Mesendoderm (in vitro differentiated cells): Measurements from ENCODE around the gene ZC3H10.
A peak's percentile ranks its signal among the peaks of the same experiment; 100 is the strongest.

Experiments used
- DNase-seq: peaks from one replicate; pipeline ENCODE4 v3.0.0; 2013
- H2AK5ac ChIP-seq: 2 replicates; pipeline ENCODE4 v1.6.1; 2013; ENCODE audit warnings: low read length, inconsistent platforms
- H2BK120ac ChIP-seq: 2 replicates; pipeline ENCODE4 v1.6.1; 2013; ENCODE audit warnings: low read depth, mild to moderate bottlenecking, low read length, moderate library complexity, mixed read lengths
- H2BK15ac ChIP-seq: replicated peaks from 2 replicates; pipeline ENCODE4 v1.6.1; 2013; ENCODE audit warnings: low read depth, mild to moderate bottlenecking, moderate library complexity
- H2BK5ac ChIP-seq: 2 replicates; pipeline ENCODE4 v1.6.1; 2013; ENCODE audit warnings: low read length, inconsistent platforms
- H3K18ac ChIP-seq: 2 replicates; pipeline ENCODE4 v1.6.1; 2013; ENCODE audit warnings: mild to moderate bottlenecking, low read length, mixed read lengths
- H3K23ac ChIP-seq: one replicate; pipeline ENCODE4 v1.6.1; 2013; ENCODE audit warnings: low read length
- H3K27ac ChIP-seq: 2 replicates; pipeline ENCODE4 v1.5.1; 2013; ENCODE audit warnings: low read depth, mild to moderate bottlenecking, inconsistent platforms, low read length, moderate library complexity
- H3K27me3 ChIP-seq: 2 replicates; pipeline ENCODE4 v1.6.1; 2013; ENCODE audit warnings: low read length, control low read depth, mild to moderate bottlenecking, inconsistent platforms; ENCODE audit not compliant: insufficient read depth, poor library complexity
- H3K36me3 ChIP-seq: 2 replicates; pipeline ENCODE4 v1.6.1; 2013; ENCODE audit warnings: low read length, inconsistent platforms; ENCODE audit not compliant: control insufficient read depth, insufficient read depth
- H3K4ac ChIP-seq: one replicate; pipeline ENCODE4 v1.6.1; 2013; ENCODE audit warnings: low read depth, mild to moderate bottlenecking, low read length, moderate library complexity
- H3K4me1 ChIP-seq: 2 replicates; pipeline ENCODE4 v1.6.1; 2013; ENCODE audit warnings: low read depth, low read length, inconsistent platforms; ENCODE audit not compliant: control insufficient read depth
- H3K4me2 ChIP-seq: 2 replicates; pipeline ENCODE4 v1.6.1; 2013; ENCODE audit warnings: low read length
- H3K4me3 ChIP-seq: 2 replicates; pipeline ENCODE4 v1.5.1; 2013; ENCODE audit warnings: mild to moderate bottlenecking, low read length
- H3K56ac ChIP-seq: one replicate; pipeline ENCODE4 v1.6.1; 2013; ENCODE audit warnings: low read length
- H3K79me1 ChIP-seq: 2 replicates; pipeline ENCODE4 v1.6.1; 2013; ENCODE audit warnings: low read length, inconsistent platforms
- H3K79me2 ChIP-seq: 2 replicates; pipeline ENCODE4 v1.6.1; 2013; ENCODE audit warnings: mild to moderate bottlenecking, low read length; ENCODE audit not compliant: control insufficient read depth, insufficient read depth
- H3K9ac ChIP-seq: 2 replicates; pipeline ENCODE4 v1.6.1; 2013; ENCODE audit warnings: low read length, inconsistent platforms
- H4K5ac ChIP-seq: one replicate; pipeline ENCODE4 v1.6.1; 2013; ENCODE audit warnings: low read length
- H4K8ac ChIP-seq: one replicate; pipeline ENCODE4 v1.6.1; 2013; ENCODE audit warnings: low read depth, mild to moderate bottlenecking, control low read depth, low read length, moderate library complexity
- WGBS: extraction: QIAGEN DNeasy Blood & Tissue Kit; methylation state at CpG from one replicate; pipeline ENCODE4 v1.1.7; 2013; ENCODE audit warnings: low lambda C conversion rate, missing lambda C conversion rate; ENCODE audit not compliant: insufficient coverage; ENCODE audit errors: extremely low coverage; 5-methylcytosine and 5-hydroxymethylcytosine counted together

The ZC3H10 gene

GRCh38 chr12:56129942-56130495, 12.0 kb downstream of the ZC3H10 start:
- Histone ChIP-seq H3K4me1 (peaks cover 8% of the 10 kb centered on the region), H3K36me3 (peaks cover 9% of the 10 kb centered on the region), H3K18ac (no peak overlapping the region), H4K8ac (no peak overlapping the region), H2BK120ac (no peak overlapping the region), H2BK5ac (no peak overlapping the region), H3K79me1 (peaks cover 10% of the 10 kb centered on the region), H2AK5ac (no peak overlapping the region), H2BK15ac (no peak overlapping the region), H3K4me2 (no peak overlapping the region), H3K79me2 (peaks cover 4% of the 10 kb centered on the region), H3K4ac (no peak overlapping the region), H3K9ac (peak overlapping the region; percentile 72), H3K27me3 (no peaks in the 10 kb centered on the region), H4K5ac (no peak overlapping the region), H3K23ac (no peak overlapping the region), H3K56ac (peak overlapping the region; percentile 86), H3K27ac (no peak overlapping the region), H3K4me3 (no peak overlapping the region)
- no CpG with 5 or more reads among the region's 22 CpGs for WGBS
- no peak for DNase-seq

GRCh38 chr12:56130876-56131275, 12.8 kb downstream of the ZC3H10 start:
- no peak overlapping the region for H3K4me3 ChIP-seq
- DNase-seq: no peak

GRCh38 chr12:56134897-56135296, 16.8 kb downstream of the ZC3H10 start:
- Histone ChIP-seq H2BK120ac (no peak overlapping the region), H4K5ac (no peak overlapping the region), H3K27me3 (no peaks in the 10 kb centered on the region), H2AK5ac (no peak overlapping the region), H2BK15ac (no peak overlapping the region), H3K4me3 (no peak overlapping the region), H3K27ac (no peak overlapping the region), H3K79me2 (no peaks in the 10 kb centered on the region), H3K9ac (no peak overlapping the region), H3K4me1 (no peaks in the 10 kb centered on the region), H3K79me1 (peaks cover 4% of the 10 kb centered on the region), H3K4me2 (no peak overlapping the region), H3K56ac (no peak overlapping the region), H3K23ac (no peak overlapping the region), H4K8ac (no peak overlapping the region), H3K36me3 (peaks cover 21% of the 10 kb centered on the region), H2BK5ac (no peak overlapping the region), H3K4ac (no peak overlapping the region), H3K18ac (no peak overlapping the region)
- no CpG with 5 or more reads among the region's 6 CpGs for WGBS
- no peak for DNase-seq

More at GRCh38 chr12:56130876-56131275, 12.8 kb downstream of the ZC3H10 start:
- H2AK5ac ChIP-seq: no peak overlapping the region
- WGBS: no CpG with 5 or more reads among the region's 4 CpGs
- H3K4ac ChIP-seq: no peak overlapping the region
- H3K27ac ChIP-seq: no peak overlapping the region
- no peak overlapping the region for H2BK15ac ChIP-seq
- peaks cover 4% of the 10 kb centered on the region for H3K79me2 ChIP-seq
- H3K18ac ChIP-seq: no peak overlapping the region
- H3K56ac ChIP-seq: no peak overlapping the region
- H3K36me3 ChIP-seq: peaks cover 9% of the 10 kb centered on the region
- no peaks in the 10 kb centered on the region for H3K27me3 ChIP-seq
- no peak overlapping the region for H4K5ac ChIP-seq
- no peak overlapping the region for H2BK120ac ChIP-seq
- no peak overlapping the region for H2BK5ac ChIP-seq
- peaks cover 8% of the 10 kb centered on the region for H3K4me1 ChIP-seq
- H3K23ac ChIP-seq: no peak overlapping the region
- H4K8ac ChIP-seq: no peak overlapping the region
- no peak overlapping the region for H3K9ac ChIP-seq
- H3K79me1 ChIP-seq: peaks cover 10% of the 10 kb centered on the region
- no peak overlapping the region for H3K4me2 ChIP-seq

GRCh38 chr12:56137853-56138571, 19.9 kb downstream of the ZC3H10 start:
- Histone ChIP-seq H2BK5ac (no peak overlapping the region), H3K27me3 (no peaks in the 10 kb centered on the region), H3K4ac (no peak overlapping the region), H2AK5ac (no peak overlapping the region), H3K4me3 (no peak overlapping the region), H3K36me3 (peaks cover 26% of the 10 kb centered on the region), H3K56ac (no peak overlapping the region), H4K5ac (no peak overlapping the region), H3K4me2 (no peak overlapping the region), H3K79me1 (no peaks in the 10 kb centered on the region), H3K18ac (no peak overlapping the region), H3K23ac (no peak overlapping the region), H3K4me1 (no peaks in the 10 kb centered on the region), H3K79me2 (no peaks in the 10 kb centered on the region), H2BK15ac (no peak overlapping the region), H3K9ac (no peak overlapping the region), H2BK120ac (no peak overlapping the region), H3K27ac (no peak overlapping the region), H4K8ac (no peak overlapping the region)
- DNase-seq: no peak
- WGBS: no CpG with 5 or more reads among the region's 14 CpGs

GRCh38 chr12:56141946-56142784, 24.1 kb downstream of the ZC3H10 start:
- no peak for DNase-seq
- no peak overlapping the region for H3K23ac ChIP-seq
- H2BK15ac ChIP-seq: no peak overlapping the region
- H2BK120ac ChIP-seq: no peak overlapping the region
- H3K79me1 ChIP-seq: no peaks in the 10 kb centered on the region
- no peak overlapping the region for H3K9ac ChIP-seq
- H3K79me2 ChIP-seq: no peaks in the 10 kb centered on the region
- no peak overlapping the region for H2BK5ac ChIP-seq
- no peak overlapping the region for H3K4ac ChIP-seq
- no peak overlapping the region for H3K4me2 ChIP-seq
- no peak overlapping the region for H3K27ac ChIP-seq
- H3K36me3 ChIP-seq: peaks cover 24% of the 10 kb centered on the region
- H2AK5ac ChIP-seq: no peak overlapping the region
- no peaks in the 10 kb centered on the region for H3K27me3 ChIP-seq
- H3K4me3 ChIP-seq: no peak overlapping the region
- no CpG with 5 or more reads among the region's 19 CpGs for WGBS
- H3K4me1 ChIP-seq: no peaks in the 10 kb centered on the region
- no peak overlapping the region for H4K5ac ChIP-seq
- H3K56ac ChIP-seq: no peak overlapping the region
- H3K18ac ChIP-seq: no peak overlapping the region
- H4K8ac ChIP-seq: no peak overlapping the region
